Activated CD4-positive, alpha-beta T cell treated with anti-CD3 and anti-CD28 coated beads, Interleukin-2, Interleukin-4, amounts not matched to agents 100 ng/mL and 50 ng/mL, durations not matched to agents 16 hours and 8 hours (primary cell): Measurements from ENCODE around the gene CACNA1B.

Experiments
- DNase-seq: peaks from one replicate; pipeline ENCODE4 v3.0.0-alpha.2; 2020; ENCODE audit warnings: low spot score

The CACNA1B gene

GRCh38 chr9:137986268-137987099 lies 108.9 kb downstream of the CACNA1B start:
- DNase-seq = no peak

DNA sequence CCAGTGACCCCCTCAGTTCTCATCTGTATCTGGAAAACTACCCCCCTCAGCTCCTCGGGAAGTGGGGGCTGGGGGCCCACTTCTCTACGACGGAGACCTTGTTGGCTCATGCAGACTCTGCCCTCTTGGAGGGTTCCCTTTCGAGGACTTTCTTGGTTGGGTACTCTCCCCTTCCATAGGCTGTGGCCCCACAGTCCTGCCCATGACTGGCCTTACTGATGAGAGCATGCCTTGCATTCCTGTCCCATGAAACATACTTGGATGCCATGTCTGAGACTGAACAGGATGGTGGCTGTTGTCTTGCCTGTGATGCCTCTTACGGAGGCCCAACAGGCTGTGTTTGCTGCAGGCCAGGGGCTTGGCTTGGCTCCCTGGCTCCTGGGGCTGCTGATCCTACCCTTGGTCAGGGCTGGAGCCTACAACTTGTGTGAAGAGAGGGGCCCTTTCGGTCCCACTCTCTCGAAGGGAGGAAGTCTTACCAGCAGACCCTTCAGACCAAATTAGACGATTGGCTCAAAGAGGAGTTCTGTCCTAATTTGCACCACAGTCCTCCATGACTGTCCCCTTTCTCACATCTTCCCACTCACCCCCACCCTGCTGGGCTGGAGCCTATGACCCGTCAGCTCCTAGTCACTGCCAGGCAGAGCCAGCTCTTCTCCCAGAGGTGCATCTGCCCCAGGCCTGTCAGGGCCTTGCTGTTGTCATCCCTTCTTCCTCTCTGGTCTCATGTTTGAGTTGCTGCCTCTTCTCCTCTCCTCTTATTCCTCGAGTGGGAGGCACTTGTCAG lies 109.9 kb downstream of the CACNA1B start:
- DNase-seq = no peak

- DNase-seq = no peak
Measured at GRCh38 chr9:137988051-137988450, 110.5 kb downstream of the CACNA1B start.

GRCh38 chr9:137988701-137989100 lies 111.1 kb downstream of the CACNA1B start:
- no peak for DNase-seq

GRCh38 chr9:137989156-137989555 lies 111.6 kb downstream of the CACNA1B start:
- DNase-seq = no peak

GRCh38 chr9:137989999-137990715 lies 112.6 kb downstream of the CACNA1B start:
- no peak for DNase-seq

GRCh38 chr9:138003485-138004190 lies 126.1 kb downstream of the CACNA1B start:
- no peak for DNase-seq

- no peak for DNase-seq
Measured at GRCh38 chr9:138006576-138007233, 129.1 kb downstream of the CACNA1B start.

- no peak for DNase-seq
Measured at GRCh38 chr9:138007566-138007917, 130.0 kb downstream of the CACNA1B start.

DNA sequence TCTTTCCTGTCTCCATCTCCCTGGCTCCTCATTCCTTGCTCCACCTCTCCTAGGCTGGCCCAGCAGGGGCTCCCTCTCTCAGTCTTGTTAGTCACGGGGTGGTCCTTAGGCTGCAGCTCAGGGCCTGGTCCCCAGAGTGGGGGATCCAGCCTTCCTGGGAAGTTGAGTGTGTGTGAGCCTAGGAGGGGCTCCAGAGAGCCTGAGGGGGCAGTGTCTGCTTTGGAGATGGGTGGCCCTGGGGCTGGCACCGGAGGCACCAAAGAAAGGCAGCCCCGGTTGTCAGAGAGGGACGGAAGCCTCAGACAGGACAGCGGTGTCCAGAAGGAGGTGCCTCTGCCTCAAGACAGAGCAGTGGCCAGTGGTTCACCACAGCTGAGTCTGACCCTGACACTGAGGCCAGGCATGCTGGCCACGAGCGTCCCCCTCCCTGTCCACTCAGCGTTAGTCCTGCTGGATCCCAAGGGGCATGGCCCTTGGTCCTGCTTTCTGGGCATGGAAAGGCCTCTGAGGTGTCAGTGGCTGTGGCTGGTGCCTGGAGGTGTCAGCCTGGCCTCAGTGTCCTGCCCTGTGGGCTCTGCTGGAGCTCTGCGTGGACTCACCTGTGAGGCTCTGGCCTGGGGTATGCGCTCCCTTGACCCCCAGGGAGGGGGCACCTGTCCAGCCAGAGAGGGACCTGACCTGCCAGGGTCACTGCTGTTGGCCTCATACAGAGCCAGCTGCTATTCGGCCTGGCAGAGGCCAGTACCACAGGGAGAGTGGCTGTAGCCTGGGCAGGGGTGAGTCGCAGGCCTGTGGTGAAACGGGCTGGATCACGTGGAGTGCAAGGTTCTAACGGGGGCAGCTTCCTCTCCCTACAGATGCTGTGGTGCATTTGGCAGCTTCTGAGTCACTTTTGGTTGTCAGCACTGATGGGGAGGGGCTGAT lies 130.6 kb downstream of the CACNA1B start:
- DNase-seq = no peak

DNA sequence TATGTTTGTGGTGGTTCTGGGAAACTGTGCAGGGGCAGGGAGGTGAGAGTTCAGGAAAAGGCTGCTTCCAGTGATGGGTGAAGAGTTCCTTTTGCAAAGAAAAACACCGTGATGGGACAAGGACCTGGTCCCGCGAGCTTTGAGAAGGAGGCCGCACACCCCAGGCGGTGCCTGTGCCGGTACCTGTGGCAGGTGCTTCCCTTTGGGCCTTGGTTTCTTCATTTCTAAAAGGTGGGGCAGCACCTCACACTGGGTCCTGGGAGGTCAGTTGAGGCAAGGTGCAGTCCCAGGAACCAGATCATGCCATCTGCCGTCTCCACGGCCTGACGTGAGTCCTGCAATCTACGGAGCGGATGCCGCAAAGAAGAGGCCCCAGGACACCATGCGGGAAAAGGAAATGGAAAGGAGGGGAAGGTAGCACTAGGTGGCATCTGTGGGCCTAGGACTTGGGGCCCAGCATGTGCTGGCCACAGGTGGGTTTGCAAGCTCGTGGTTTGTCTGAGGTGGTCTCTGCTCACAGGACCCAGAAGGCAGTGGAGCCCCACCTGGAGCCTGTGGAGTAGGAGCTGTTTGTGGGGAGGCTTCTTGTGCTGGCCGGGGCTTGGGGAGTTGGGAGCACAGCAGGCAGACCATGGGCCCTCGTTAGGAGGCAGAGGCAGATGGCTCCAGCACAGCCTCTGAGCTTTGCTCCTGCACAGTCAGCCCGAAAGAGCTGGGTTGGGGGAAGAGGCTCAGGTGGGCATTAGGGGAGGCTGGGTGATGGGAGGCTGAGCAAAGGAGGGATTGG lies 131.6 kb downstream of the CACNA1B start:
- DNase-seq = no peak

GRCh38 chr9:138009803-138010690 lies 132.5 kb downstream of the CACNA1B start:
- DNase-seq = no peak

- no peak for DNase-seq
Measured at GRCh38 chr9:138010861-138011260, 133.3 kb downstream of the CACNA1B start.

DNA sequence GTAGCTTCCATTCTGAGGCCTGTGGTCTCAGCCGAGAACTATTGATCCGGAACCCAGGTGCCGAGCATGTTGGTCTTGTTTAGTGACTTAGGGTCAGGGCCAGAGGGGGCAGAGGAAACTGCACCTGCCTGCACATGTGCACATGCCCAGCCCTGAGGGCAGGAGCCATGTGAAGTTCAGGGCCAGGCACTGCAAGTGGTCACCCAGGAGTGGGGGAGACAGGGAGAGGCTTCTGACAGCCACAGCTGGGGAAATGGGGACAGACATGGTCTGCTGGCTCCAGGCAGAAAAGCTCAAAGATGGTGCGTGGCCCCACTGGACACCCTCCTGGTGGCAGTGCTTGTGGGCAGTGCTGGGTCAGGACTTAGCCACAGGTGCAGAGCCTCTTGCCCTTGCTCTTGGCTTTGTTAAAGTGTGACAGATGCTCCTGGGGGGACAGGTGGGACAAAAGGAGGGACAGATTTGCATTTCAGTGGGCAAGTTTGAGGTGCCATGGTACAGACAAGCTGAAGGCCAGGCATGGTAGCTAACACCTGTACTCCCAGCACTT lies 134.4 kb downstream of the CACNA1B start:
- DNase-seq = no peak

- no peak for DNase-seq
Measured at GRCh38 chr9:138013273-138013672, 135.7 kb downstream of the CACNA1B start.

GRCh38 chr9:138013836-138014562 lies 136.4 kb downstream of the CACNA1B start:
- DNase-seq = no peak

DNA sequence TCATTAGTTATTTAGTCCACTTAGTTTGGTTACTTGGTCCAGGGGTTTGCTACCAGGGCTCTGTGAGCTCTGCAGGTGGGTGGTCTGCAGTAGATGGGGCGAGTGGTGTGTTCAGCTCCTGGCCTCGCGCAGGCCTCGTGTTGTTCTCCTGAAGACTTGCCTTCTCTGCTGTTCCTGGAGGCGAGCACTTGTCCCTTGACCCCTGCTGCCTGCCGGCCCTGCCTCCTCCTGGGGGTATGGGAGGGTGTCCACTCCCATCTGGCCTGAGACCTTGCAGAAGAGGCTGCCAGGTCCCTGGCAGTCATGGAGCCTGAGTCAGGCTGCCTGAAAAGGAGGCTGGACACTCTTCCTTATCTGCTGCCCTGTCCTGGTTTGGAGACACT lies 137.0 kb downstream of the CACNA1B start:
- no peak for DNase-seq
